Measurements from ENCODE around the gene EGFLAM. TPM values are rescaled to one million over a fixed set of nuclear protein-coding genes. Genes with fewer than 3 reads are reported as not detected.

EGFLAM gene
- total RNA-seq, 5 donors from 2014 or later (not counting 1 experiment from before 2014, with no cell fraction given): not detected

DNA sequence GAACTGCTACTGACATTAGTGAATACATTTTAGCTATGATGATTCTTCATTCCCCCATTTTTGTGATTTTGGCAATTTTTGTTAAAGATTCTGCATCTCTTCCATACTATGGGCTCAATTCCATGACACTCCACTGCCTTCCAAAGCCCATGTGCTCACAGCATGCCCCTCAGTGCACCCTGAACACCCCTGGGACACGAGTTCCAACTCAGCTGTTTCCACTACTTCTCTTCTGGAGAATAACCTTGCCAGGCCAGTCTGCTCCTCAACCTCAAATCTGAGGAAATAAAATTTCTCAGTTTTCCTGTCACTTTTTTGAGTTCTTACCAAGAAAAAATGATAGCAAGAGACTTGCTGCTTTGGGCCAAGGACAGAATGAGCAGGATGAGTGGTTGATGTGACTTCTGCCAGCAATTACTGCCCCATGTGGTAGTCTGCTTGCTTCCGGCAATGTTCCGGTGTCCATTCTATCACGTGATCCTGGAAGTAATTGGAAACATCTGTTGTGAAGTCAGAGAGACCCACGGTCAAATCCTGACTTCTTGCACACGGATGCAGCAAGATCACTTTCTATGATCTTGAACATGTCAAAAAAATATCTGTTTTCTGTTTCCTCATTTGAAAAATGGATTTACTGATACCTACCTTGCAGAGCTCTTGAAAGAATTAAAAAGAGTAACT is 58.3 kb downstream of the EGFLAM start:
- Histone ChIP-seq H3K36me3 (ENCODE audit: control insufficient read depth in 2 of 2, extremely low read depth in 1 of 2, insufficient read depth in 1 of 2, low read length in 1 of 2) (no peaks in the 10 kb centered on the region), H3K4me1 (ENCODE audit: control insufficient read depth in 1 of 2, extremely low read depth in 1 of 2, insufficient read depth in 2 of 2, low read length in 2 of 2) (no peaks in the 10 kb centered on the region), H3K27ac (ENCODE audit: low read length) (no peak overlapping the region), H3K27me3 (replicated peaks in 1 of 2; ENCODE audit: control insufficient read depth in 2 of 2, extremely low read depth in 1 of 2, insufficient read depth in 2 of 2, low read length in 1 of 2) (no peaks in the 10 kb centered on the region), H3K9me3 (no peaks in the 10 kb centered on the region), H3K4me3 (ENCODE audit: control insufficient read depth in 1 of 2, extremely low read depth in 1 of 2, low read length in 1 of 2) (no peak overlapping the region)
- Mint-ChIP-seq H3K27me3 (peaks cover 3 to 9% of the 10 kb centered on the region in 2 donors), H3K27ac (no peak overlapping the region), H3K9me3 (no peaks in the 10 kb centered on the region), H3K36me3 (no peaks in the 10 kb centered on the region), H3K4me1 (no peaks in the 10 kb centered on the region), H3K4me3 (no peak overlapping the region)
- CTCF ChIA-PET: no interaction called here
- no peak for DNase-seq
- 69% methylated on average over 4 of the region's 6 CpGs for WGBS (ENCODE audit: insufficient coverage)
- ATAC-seq (replicated peaks in 1 of 4): no peak
- POLR2A ChIA-PET: no interaction called here

DNA sequence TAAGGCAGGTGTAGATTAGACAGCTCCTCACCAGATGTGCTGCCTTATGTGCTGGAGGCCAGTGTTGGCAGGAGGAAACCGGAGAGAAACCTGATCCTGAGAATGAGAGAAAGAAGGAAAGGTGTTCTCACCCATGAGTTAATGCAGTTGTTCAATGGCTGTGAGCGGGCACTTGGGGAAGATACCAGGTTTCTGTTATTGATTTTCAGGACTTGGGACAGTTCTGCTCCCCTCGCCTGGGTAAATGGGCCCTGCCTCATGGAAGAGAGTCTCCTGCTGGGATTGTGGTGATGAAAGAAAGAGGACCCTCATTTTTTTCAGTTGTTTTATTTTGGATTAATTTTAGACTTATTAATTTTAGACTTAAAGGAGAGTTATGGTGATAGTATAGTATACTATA is 59.5 kb downstream of the EGFLAM start:
- Histone ChIP-seq H3K4me3 (ENCODE audit: control insufficient read depth in 1 of 2, extremely low read depth in 1 of 2, low read length in 1 of 2) (no peak overlapping the region), H3K27ac (ENCODE audit: low read length) (no peak overlapping the region), H3K27me3 (replicated peaks in 1 of 2; ENCODE audit: control insufficient read depth in 2 of 2, extremely low read depth in 1 of 2, insufficient read depth in 2 of 2, low read length in 1 of 2) (peaks cover 0 to 6% of the 10 kb centered on the region in 2 experiments), H3K4me1 (ENCODE audit: control insufficient read depth in 1 of 2, extremely low read depth in 1 of 2, insufficient read depth in 2 of 2, low read length in 2 of 2) (no peaks in the 10 kb centered on the region), H3K9me3 (no peaks in the 10 kb centered on the region), H3K36me3 (ENCODE audit: control insufficient read depth in 2 of 2, extremely low read depth in 1 of 2, insufficient read depth in 1 of 2, low read length in 1 of 2) (no peaks in the 10 kb centered on the region)
- no peaks in the 10 kb centered on the region for H3K36me3 Mint-ChIP-seq
- DNase-seq (no peak), ATAC-seq (replicated peaks in 1 of 4) (no peak)
- WGBS (ENCODE audit: insufficient coverage): 68% methylated on average over 2 of the region's 3 CpGs
- H3K4me3 Mint-ChIP-seq: no peak overlapping the region
- H3K9me3 Mint-ChIP-seq: no peaks in the 10 kb centered on the region
- peaks cover 6 to 12% of the 10 kb centered on the region in 2 donors for H3K27me3 Mint-ChIP-seq
- H3K4me1 Mint-ChIP-seq: no peaks in the 10 kb centered on the region
- CTCF ChIA-PET: no interaction called here
- H3K27ac Mint-ChIP-seq: no peak overlapping the region
- POLR2A ChIA-PET: no interaction called here

DNA sequence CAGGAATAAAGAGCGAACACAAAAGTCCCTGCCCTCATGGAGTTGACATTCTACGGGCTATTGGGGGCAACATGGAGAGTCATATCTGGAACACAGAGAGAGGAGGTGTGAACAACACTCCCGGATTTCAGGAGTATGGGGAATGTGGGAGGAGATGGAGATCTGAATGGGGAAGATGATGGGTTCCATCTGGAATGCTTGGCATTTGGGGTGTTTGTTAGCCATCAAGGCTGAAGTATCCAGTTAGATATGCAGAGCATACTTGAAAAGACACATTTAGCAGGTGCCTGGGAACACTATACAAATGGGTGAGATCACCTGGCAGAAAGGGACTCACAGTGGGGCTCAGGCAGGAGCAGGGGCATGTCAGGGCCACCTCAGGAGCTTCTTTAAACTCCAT is 61.1 kb downstream of the EGFLAM start:
- Mint-ChIP-seq H3K9me3 (no peaks in the 10 kb centered on the region), H3K27me3 (peaks cover 5 to 12% of the 10 kb centered on the region in 2 donors), H3K27ac (no peak overlapping the region), H3K4me3 (no peak overlapping the region), H3K36me3 (no peaks in the 10 kb centered on the region), H3K4me1 (no peaks in the 10 kb centered on the region)
- Histone ChIP-seq H3K27me3 (replicated peaks in 1 of 2; ENCODE audit: control insufficient read depth in 2 of 2, extremely low read depth in 1 of 2, insufficient read depth in 2 of 2, low read length in 1 of 2) (peaks cover 0 to 6% of the 10 kb centered on the region in 2 experiments), H3K4me3 (ENCODE audit: control insufficient read depth in 1 of 2, extremely low read depth in 1 of 2, low read length in 1 of 2) (no peak overlapping the region), H3K36me3 (ENCODE audit: control insufficient read depth in 2 of 2, extremely low read depth in 1 of 2, insufficient read depth in 1 of 2, low read length in 1 of 2) (no peaks in the 10 kb centered on the region), H3K27ac (ENCODE audit: low read length) (no peak overlapping the region), H3K4me1 (ENCODE audit: control insufficient read depth in 1 of 2, extremely low read depth in 1 of 2, insufficient read depth in 2 of 2, low read length in 2 of 2) (no peaks in the 10 kb centered on the region), H3K9me3 (no peaks in the 10 kb centered on the region)
- WGBS (ENCODE audit: insufficient coverage): 80% methylated on average over 3 of the region's 3 CpGs
- no peak for ATAC-seq (replicated peaks in 1 of 4)
- ChIA-PET CTCF (no interaction called here), POLR2A (interaction anchor here in 1 of 2 donors (0.6 kb wide), 1 partner anchor 41 kb away, joined by 3 read pairs; no protein-coding TSS in a partner anchor)
- no peak for DNase-seq

DNA sequence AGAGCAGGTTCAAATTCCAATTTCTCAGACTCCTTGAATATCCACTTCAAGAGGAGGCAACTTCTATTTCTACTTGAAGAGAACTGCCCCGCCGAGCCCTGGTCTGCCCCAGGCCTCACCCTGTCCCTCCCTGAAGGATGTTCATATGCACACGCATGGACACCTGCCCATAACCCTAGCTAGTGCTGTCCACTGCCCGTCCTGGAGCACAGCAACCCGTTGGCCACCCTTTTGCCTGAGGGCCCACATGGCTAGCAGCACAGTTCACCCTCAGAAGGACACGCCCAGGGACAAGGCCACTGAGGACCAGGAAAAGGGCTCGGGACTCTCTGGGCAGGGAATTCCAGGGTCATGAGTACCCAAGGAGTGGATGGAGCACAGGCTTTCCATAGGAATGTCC is 63.6 kb downstream of the EGFLAM start:
- POLR2A ChIA-PET: no interaction called here
- Mint-ChIP-seq H3K9me3 (no peaks in the 10 kb centered on the region), H3K36me3 (no peaks in the 10 kb centered on the region), H3K4me3 (no peak overlapping the region), H3K4me1 (no peaks in the 10 kb centered on the region), H3K27me3 (peaks cover 4 to 12% of the 10 kb centered on the region in 2 donors), H3K27ac (no peak overlapping the region)
- Histone ChIP-seq H3K27ac (ENCODE audit: low read length) (no peak overlapping the region), H3K4me1 (ENCODE audit: control insufficient read depth in 1 of 2, extremely low read depth in 1 of 2, insufficient read depth in 2 of 2, low read length in 2 of 2) (no peaks in the 10 kb centered on the region), H3K27me3 (replicated peaks in 1 of 2; ENCODE audit: control insufficient read depth in 2 of 2, extremely low read depth in 1 of 2, insufficient read depth in 2 of 2, low read length in 1 of 2) (peaks cover 0 to 6% of the 10 kb centered on the region in 2 experiments), H3K9me3 (no peaks in the 10 kb centered on the region), H3K36me3 (ENCODE audit: control insufficient read depth in 2 of 2, extremely low read depth in 1 of 2, insufficient read depth in 1 of 2, low read length in 1 of 2) (no peaks in the 10 kb centered on the region), H3K4me3 (ENCODE audit: control insufficient read depth in 1 of 2, extremely low read depth in 1 of 2, low read length in 1 of 2) (no peak overlapping the region)
- ATAC-seq (replicated peaks in 1 of 4) (no peak), DNase-seq (no peak)
- CTCF ChIA-PET: no interaction called here
- 72% methylated on average over 7 of the region's 7 CpGs for WGBS (ENCODE audit: insufficient coverage)

DNA sequence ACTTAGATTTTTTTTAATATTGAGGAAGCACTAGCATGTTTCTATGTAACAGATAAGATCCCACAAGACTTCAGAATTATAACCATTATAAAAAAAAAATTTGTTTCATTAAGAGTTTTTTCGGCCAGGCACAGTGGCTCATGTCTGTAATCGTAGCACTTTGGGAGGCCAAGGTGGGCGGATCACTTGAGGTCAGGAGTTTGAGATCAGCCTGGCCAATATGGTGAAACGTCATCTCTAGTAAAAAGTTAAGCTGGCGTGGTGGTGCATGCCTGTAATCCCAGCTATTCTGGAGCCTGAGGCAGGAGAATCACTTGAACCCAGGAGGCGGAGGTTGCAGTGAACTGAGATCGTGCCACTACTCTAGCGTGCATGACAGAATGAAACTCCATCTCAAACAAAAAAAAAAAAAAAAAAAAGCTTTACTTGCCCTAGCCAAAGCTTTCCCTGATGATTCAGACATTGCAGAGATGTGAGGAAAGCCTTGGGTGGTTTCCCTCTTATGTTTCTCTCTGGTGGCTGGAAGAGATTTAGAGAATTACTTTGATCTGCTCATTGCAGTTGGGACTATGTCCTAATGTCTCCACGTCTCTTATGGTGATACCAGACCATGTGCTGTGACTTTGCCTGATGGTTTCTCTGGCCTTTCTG is 65.4 kb downstream of the EGFLAM start:
- ChIA-PET CTCF (interaction anchor here in 1 of 2 donors (0.6 kb wide), 1 partner anchor 546 kb away, joined by 3 read pairs; no protein-coding TSS in a partner anchor), POLR2A (no interaction called here)
- Histone ChIP-seq H3K27ac (ENCODE audit: low read length) (no peak overlapping the region), H3K27me3 (replicated peaks in 1 of 2; ENCODE audit: control insufficient read depth in 2 of 2, extremely low read depth in 1 of 2, insufficient read depth in 2 of 2, low read length in 1 of 2) (peaks cover 0 to 6% of the 10 kb centered on the region in 2 experiments), H3K36me3 (ENCODE audit: control insufficient read depth in 2 of 2, extremely low read depth in 1 of 2, insufficient read depth in 1 of 2, low read length in 1 of 2) (no peaks in the 10 kb centered on the region), H3K9me3 (no peaks in the 10 kb centered on the region), H3K4me1 (ENCODE audit: control insufficient read depth in 1 of 2, extremely low read depth in 1 of 2, insufficient read depth in 2 of 2, low read length in 2 of 2) (no peaks in the 10 kb centered on the region), H3K4me3 (ENCODE audit: control insufficient read depth in 1 of 2, extremely low read depth in 1 of 2, low read length in 1 of 2) (no peak overlapping the region)
- 65% methylated on average over 6 of the region's 9 CpGs for WGBS (ENCODE audit: insufficient coverage)
- DNase-seq: no peak
- Mint-ChIP-seq H3K27ac (no peak overlapping the region), H3K4me1 (no peaks in the 10 kb centered on the region), H3K4me3 (no peak overlapping the region), H3K27me3 (peaks cover 4 to 15% of the 10 kb centered on the region in 2 donors), H3K36me3 (no peaks in the 10 kb centered on the region), H3K9me3 (no peaks in the 10 kb centered on the region)
- no peak for ATAC-seq (replicated peaks in 1 of 4)

DNA sequence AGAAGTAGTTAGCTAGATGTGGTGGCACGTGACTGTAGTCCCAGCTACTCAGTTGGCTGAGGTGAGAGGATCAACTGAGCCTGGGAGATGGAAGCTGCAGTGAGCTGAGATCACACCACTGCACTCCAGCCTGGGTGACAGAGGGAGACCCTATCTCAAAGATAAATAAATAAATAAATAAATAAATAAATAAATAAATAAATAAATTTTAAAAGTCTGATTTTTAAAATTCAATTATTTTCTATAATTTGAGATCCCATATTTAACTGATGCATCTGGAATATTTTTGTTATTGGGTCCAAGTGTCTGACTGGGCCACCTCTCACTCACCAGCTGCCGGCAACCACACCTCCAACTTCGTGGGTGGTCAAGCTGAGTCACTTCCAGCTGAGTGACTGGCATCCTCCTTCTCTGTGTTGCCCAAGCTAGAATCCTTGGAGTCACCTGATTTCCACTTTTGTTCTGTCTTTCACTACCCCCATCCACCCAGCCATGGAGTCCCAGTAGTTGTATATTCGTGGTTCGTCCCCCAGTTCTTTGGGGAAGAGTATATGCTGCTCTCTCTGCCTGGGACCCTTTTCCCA is 70.9 kb downstream of the EGFLAM start:
- H3K36me3 Mint-ChIP-seq: no peaks in the 10 kb centered on the region
- no peaks in the 10 kb centered on the region for H3K4me1 Mint-ChIP-seq
- no peak overlapping the region for H3K4me3 Mint-ChIP-seq
- no peak overlapping the region for H3K27ac ChIP-seq (ENCODE audit: low read length)
- ChIA-PET CTCF (no interaction called here), POLR2A (no interaction called here)
- H3K27me3 Mint-ChIP-seq: peaks cover 2 to 3% of the 10 kb centered on the region in 2 donors
- no peaks in the 10 kb centered on the region for H3K36me3 ChIP-seq (ENCODE audit: control insufficient read depth in 2 of 2, extremely low read depth in 1 of 2, insufficient read depth in 1 of 2, low read length in 1 of 2)
- 92% methylated on average over 2 of the region's 5 CpGs for WGBS (ENCODE audit: insufficient coverage)
- peaks cover 0 to 6% (median 5%) of the 10 kb centered on the region in 3 donors for H3K9me3 Mint-ChIP-seq
- ATAC-seq (replicated peaks in 1 of 4) (no peak), DNase-seq (no peak)
- H3K27me3 ChIP-seq (replicated peaks in 1 of 2; ENCODE audit: control insufficient read depth in 2 of 2, extremely low read depth in 1 of 2, insufficient read depth in 2 of 2, low read length in 1 of 2): peaks cover 0 to 2% of the 10 kb centered on the region in 2 experiments
- H3K27ac Mint-ChIP-seq: no peak overlapping the region
- H3K4me3 ChIP-seq (ENCODE audit: control insufficient read depth in 1 of 2, extremely low read depth in 1 of 2, low read length in 1 of 2): no peak overlapping the region
- no peaks in the 10 kb centered on the region for H3K4me1 ChIP-seq (ENCODE audit: control insufficient read depth in 1 of 2, extremely low read depth in 1 of 2, insufficient read depth in 2 of 2, low read length in 2 of 2)
- H3K9me3 ChIP-seq: no peaks in the 10 kb centered on the region
